Activated gamma-delta T cell (primary cell): Measurements from ENCODE around the gene STK24.
A peak's percentile ranks its signal among the peaks of the same experiment; 100 is the strongest.

ENCODE experiments used
- DNase-seq: peaks from one replicate; lab custom pipeline; 2025; lab: John Stamatoyannopoulos, UW

The STK24 gene

DNA sequence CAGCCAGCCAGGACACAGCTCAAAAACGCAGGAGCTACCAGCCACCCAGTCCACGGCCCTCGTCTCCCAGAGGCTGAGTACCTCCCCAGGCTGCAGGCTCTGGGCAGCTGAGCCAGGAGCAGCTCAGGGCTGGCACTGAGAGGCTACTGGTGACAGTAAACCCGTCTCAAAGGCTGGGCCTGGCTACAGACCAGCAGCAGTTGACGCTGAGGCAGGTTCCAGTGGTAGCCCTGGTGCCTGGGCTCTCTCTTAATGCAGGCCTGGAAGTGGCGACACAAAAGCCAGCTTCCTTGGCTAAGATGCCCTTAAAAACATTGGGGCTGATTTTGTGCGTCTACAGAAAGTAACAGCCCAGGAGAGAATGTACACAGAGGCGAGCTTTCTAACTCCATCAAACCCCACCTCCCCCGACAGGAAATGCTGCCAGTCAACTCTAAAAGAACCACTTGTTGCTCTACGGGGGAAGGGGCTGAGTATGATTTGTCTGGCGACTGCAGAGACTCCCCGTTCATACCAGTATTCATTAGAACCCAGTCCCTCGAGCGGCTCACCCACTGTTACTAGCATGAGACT is 126.3 kb downstream of the STK24 start:
- no peak for DNase-seq

DNA sequence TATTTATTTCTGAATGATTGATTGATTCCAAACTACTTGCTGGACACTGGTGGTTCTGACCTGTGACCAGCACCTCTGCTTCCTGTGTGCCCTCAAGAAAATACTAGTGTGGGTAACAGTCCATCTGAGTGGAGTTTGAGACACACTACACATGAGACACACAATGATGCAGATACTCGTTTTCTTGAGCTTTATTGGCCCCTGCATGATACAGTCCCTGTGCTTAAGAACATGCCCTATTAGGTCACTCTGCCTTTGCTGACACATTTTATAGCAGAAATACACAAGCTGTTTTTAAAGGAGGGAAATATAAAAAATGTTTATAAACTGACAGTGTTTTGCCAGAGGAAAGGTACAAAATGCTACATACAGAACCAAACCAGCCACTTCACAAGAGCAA is 126.9 kb downstream of the STK24 start:
- DNase-seq, result no peak

GRCh38 chr13:98449273-98449672 is 127.6 kb downstream of the STK24 start:
- DNase-seq, result no peak

- no peak for DNase-seq
These were observed 128.3 kb downstream of the STK24 start for GRCh38 chr13:98448642-98448928.

DNA sequence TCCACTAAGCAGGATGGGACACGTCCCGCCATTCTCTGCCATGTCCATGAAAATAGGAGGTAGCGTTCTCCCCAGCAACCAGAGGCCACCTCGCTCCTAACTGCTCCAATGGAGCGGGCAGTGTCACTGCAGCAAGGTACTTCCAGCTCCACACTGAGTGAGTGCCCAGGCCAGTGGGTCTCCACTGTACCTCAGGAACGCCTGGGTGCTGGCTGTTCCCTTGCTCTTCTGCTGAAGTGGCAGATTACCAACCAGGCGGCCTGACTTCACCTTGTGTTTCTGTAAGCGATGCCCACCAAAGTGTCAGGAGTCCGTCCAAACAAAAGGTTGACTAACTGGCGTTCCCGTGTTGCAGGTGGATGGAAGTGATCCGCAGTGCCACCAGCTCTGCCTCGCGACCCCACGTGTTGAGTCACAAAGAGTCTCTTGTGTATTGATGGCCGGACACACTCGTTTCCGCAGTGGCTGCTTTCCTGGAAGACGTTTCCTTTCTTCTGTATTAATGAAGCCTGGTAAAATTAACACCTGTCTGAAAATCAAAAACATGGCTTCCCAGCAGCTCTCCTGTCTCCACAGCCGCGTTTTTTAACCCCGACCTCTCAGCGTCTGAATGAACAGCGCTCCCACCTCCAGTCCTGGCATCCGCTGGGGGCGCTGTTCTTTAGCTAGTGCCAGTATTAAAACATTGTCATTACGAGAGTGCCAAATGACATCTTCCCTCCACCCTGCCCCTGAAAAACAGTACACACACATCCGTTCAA is 128.8 kb downstream of the STK24 start:
- no peak for DNase-seq

GRCh38 chr13:98447130-98447529 is 129.8 kb downstream of the STK24 start:
- DNase-seq, result no peak

- no peak for DNase-seq
These were observed 130.7 kb downstream of the STK24 start for GRCh38 chr13:98446234-98446621.

- DNase-seq, result peak; percentile 46
These were observed 131.3 kb downstream of the STK24 start for GRCh38 chr13:98445340-98446233.

DNA sequence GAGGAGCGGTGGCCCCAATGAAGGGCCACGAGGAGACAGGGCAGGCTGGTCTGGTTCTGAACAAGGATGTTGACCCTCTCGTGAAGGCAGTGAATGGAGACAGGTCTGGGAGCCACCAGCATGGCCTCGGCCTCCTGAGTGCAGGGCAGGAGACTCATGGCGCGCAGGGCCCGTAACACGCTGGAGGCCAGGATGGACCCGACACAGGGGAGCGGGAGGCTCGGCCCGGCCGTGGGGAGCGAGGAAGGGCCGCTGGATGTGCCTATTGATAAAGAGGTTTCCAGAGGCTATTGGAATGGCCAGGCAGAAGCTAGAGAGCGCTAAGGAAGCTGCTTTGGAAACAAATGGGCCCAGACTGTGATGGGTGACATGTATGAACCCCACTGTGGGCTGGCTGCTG is 132.5 kb downstream of the STK24 start:
- DNase-seq, result no peak

GRCh38 chr13:98443800-98444325 is 133.0 kb downstream of the STK24 start:
- no peak for DNase-seq

DNA sequence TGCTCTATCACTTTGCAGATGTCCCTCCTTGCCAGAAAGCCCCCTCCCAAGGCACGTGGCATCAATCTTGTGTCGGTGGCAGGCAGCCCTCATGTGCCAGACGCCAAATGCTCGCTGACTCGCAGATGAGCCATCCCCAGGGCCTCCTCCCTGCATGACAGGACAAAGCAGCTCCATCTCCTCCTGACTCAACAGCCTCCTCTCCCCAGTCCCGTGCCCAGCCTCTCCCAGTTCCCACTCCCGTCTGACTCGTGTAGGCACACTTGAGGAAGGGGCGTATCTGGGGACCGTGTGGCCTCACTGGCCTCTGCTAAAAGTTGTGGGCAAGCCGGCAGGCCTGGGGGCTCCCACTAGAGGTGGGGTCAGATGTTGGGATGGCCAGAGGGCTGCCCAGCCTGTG is 133.6 kb downstream of the STK24 start:
- no peak for DNase-seq

- DNase-seq, result no peak
These were observed 134.3 kb downstream of the STK24 start for GRCh38 chr13:98442391-98443230.

DNA sequence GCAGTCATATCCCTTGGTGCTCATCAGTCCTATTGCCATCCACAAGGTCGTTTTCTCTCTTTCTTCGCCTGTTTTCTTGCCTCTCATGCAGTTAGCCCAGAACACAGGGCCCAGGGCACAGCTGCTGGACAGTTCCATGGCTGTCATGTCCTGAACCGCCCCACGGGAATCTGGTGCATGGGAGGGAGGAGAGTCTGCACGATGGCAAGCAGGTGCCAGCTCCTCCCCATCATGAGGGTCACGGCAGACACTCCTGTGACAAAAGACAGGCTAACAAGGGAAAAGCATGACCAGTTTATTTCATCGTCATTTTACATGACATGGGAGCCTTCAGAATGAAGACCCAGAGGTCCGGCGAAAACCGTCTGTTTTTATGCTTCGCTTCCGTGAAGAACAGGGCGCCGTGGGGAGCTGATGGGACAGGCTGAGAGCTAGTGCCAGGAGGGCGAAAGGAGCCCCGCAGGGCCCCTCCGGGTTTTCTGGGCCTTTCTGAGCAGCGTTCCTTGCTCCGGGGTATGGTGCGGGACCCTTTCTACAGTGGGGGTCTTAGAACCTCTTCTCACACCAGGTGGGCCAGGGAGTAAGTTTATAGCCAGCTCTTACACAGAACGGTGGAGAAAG is 135.7 kb downstream of the STK24 start:
- no peak for DNase-seq

DNA sequence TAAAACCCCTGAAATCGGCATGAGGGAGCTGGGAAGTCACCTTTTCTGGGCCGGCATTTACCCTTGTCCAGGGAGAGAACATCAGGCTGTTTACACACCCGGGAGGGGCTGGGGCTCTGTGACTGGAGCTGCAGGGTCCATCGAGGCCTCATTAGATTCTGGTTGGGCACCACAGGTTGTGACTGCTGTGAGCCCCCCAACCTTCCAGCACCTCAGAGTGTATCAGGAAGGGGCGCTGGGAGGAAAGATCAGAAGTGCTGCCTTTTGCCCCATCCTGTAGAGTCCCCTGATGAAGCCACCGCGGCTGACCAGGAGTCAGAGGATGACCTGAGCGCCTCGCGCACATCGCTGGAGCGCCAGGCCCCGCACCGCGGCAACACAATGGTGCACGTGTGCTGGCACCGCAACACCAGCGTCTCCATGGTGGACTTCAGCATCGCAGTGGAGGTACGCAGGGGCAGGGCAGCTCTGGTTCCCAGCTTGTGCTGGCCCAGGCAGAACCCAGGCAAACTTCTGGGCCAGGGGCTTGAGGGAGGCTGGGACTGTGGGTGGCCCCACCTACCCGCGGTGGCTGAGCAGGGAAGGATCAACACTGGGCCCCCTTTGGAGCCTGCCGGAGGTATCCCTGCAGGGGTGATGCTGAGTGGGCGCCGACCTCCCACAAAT is 136.4 kb downstream of the STK24 start:
- DNase-seq, result no peak

GRCh38 chr13:98439896-98440295 is 137.0 kb downstream of the STK24 start:
- DNase-seq, result no peak

DNA sequence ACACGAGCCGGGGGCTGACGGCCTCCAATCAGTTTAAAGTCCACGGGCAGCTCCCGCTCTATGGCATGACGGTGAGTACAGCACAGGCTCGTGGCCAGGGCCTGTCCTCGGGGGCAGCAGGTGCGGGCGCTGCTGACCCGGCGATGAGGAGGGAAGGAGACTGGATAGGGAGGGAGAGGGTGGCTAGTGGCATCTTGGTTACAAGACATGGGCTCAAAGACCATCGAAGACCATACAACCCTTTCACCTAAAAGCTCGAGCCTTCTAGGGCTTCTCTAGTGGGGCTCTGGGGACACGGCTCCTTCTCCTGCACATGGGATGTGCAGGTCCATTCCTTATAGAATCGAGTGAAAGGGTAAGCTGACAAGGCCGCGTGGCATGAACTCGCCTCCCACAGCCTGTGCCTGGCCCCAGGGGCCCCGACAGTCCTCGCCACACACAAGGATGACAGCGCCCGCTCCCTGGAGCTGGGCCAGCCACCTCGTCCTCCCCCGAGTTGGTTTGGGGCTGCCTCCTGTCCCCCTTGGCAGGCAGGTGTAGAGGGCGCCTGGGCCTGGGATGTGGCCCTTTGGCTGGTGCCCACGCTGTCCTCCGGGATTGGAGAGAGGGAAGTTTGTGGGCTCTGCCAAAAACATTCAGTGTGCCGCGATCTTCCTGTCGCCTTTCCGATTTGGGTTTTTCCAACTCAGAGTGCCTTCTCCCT is 137.6 kb downstream of the STK24 start:
- no peak for DNase-seq

DNA sequence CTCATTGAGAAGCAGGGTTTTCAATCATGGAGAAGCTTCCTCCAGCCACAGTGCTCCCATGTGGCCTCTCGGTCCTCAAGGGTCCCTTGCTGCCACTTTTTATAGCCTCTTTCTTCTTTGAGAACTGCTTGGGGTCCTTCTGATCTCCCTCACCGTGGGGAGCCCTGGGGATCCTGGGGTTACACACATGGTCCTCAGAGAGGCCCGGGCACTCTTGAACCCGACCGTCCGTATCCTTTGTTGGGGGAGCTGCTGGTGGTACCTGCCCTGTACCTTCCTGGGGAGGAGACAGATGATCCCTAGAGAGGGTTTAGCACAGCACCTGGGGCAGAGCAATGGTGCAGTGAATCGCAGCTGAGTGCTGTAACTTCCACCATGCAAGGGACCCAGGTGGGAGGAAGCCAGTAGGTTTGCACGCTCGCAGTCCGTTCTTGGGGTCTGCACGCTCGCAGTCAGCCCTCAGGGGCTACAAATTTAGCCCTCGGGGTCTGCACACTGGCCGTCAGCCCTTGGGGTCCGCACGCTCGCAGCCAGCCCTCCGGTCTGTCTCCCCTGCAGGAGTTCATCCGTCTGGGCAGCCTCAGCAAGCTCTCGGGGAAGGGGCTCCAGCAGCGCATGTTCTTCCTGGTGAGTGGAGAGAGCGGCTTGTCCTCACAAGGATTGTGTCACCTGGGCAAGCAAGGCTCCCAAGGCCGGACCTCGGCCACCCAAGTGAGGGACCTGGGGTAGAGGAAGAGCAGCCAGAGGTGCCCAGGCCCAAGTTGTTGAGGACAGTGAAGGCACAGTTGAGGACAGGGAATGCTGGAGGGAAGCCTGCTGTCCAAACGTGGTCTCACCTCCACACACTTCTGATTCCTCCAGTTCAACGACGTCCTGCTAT is 138.4 kb downstream of the STK24 start:
- no peak for DNase-seq

- no peak for DNase-seq
These were observed 140.5 kb downstream of the STK24 start for GRCh38 chr13:98436233-98436910.

DNA sequence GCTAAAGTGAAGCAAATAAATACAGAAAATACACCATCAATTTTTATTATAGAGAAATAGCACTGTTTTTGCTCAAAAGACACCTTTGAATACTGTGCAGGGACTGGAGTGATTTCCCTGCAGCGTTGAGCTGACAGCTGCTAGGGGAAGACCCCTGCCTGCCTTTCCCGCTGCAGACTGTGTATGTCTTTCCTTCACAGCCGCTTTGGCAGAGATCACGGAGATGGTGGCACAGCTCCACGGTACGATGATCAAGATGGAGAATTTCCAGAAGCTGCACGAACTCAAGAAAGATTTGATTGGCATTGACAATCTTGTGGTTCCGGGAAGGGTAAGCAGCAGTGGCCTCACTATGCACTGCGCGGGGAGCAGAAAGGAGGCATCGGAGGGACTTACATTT is 141.5 kb downstream of the STK24 start:
- DNase-seq, result no peak
